ENCODE results near the gene TUBB2A.
"Not testable (repeated sequence)": the region's sequence is repeated elsewhere in the genome, so short reads cannot be mapped to it uniquely, and the experiment has no call there.

GRCh38 chr6:3172789-3173188 is 15.4 kb upstream of the TUBB2A start:
- not testable (repeated sequence) for TF ChIP-seq CTCF (conservative IDR thresholded peaks at IDR 0.05; ENCODE audit: low read depth, low read length); MAFK (IDR thresholded peaks at IDR 0.05; ENCODE audit: low read depth, low read length); POLR2A (IDR thresholded peaks at IDR 0.05; ENCODE audit: low read depth, low read length); MXI1 (IDR thresholded peaks at IDR 0.05; ENCODE audit: borderline replicate concordance, low read depth, low read length); SMC3 (IDR thresholded peaks at IDR 0.05; ENCODE audit: low read depth, low read length); ELK1 (IDR thresholded peaks at IDR 0.05; ENCODE audit: borderline replicate concordance, low read depth, low read length); RCOR1 (IDR thresholded peaks at IDR 0.05; ENCODE audit: insufficient replicate concordance, low read length); USF2 (IDR thresholded peaks at IDR 0.05; ENCODE audit: low read depth, low read length)

All from IMR-90 (cell line).